ENCODE measurements around the gene VOPP1. TPM values are rescaled to one million over a fixed set of nuclear protein-coding genes. Genes with fewer than 3 reads are reported as not detected.
A peak's percentile ranks its signal among the peaks of the same experiment; 100 is the strongest.
"Not testable (repeated sequence)": the region's sequence is repeated elsewhere in the genome, so short reads cannot be mapped to it uniquely, and the experiment has no call there.

Gene VOPP1, protein sequence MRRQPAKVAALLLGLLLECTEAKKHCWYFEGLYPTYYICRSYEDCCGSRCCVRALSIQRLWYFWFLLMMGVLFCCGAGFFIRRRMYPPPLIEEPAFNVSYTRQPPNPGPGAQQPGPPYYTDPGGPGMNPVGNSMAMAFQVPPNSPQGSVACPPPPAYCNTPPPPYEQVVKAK
- total RNA-seq: 10 to 100 TPM; 70.3 to 73.4 TPM

DNA sequence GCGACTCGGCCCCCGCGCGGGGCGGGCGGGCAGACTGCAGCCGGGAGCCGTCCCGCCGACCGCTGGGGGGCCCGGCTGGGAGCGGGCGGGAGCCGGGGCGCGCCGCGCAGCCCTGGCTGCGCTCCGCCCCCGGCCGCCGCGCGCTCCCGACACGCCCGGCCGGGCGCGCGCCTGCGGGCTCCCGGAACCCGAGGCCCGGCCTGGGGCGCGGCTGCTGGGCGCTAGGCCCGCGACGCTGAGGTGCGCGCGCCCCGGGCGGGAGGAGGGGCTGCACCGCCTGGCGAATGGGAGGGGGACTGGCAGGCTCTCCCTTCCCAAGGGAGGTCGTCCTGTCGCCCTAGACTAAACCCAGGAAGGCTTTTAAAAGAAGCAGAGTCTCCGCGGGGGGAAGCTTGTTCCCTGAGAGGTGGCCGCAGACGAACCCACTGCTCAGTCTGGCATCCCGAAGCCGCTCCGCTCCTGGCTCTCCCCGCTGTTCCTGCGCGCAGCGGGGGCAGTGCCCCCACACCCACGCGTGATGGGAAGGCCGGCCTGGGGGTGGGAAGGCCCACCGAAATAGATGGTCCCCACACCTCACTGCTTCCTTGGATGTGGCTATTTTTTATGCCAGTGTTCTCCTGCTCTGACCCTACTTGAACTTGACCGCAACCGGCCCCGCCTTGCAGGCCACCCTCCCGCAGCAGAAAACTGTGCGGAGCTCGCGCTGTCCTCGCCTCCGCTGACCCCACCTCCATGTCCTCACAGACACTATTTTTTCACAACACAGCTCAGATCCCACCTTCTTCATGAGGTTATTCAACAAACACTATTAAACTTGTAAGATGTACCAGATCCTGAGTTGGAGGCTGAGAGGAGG, at the start of gene VOPP1:
Gene VOPP1, minus strand, starts transcription at position 125 of the 856 bp plus-strand sequence. CDS start 178 bp downstream, outside the sequence.
- Histone ChIP-seq H3K4me3 (peak within 1 kb of the TSS; percentile 91), H3K27ac (peak within 1 kb of the TSS; percentile 92), H3K9ac (ENCODE audit: low read depth in 2 of 2, low read length in 2 of 2) (peak within 1 kb of the TSS; percentile 92 to 98), H3K27me3 (no peaks in the 10 kb centered on the region), H3K4me1 (peaks cover 14% of the 10 kb centered on the region), H3K9me3 (no peaks in the 10 kb centered on the region), H3K36me3 (no peaks in the 10 kb centered on the region)
- TF ChIP-seq, protein P1, sequence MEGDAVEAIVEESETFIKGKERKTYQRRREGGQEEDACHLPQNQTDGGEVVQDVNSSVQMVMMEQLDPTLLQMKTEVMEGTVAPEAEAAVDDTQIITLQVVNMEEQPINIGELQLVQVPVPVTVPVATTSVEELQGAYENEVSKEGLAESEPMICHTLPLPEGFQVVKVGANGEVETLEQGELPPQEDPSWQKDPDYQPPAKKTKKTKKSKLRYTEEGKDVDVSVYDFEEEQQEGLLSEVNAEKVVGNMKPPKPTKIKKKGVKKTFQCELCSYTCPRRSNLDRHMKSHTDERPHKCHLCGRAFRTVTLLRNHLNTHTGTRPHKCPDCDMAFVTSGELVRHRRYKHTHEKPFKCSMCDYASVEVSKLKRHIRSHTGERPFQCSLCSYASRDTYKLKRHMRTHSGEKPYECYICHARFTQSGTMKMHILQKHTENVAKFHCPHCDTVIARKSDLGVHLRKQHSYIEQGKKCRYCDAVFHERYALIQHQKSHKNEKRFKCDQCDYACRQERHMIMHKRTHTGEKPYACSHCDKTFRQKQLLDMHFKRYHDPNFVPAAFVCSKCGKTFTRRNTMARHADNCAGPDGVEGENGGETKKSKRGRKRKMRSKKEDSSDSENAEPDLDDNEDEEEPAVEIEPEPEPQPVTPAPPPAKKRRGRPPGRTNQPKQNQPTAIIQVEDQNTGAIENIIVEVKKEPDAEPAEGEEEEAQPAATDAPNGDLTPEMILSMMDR (IDR thresholded peaks at IDR 0.05): no peak
- DNase-seq: peak; percentile 70
- intact Hi-C loops (cut with DNase I): no loop called here

DNA sequence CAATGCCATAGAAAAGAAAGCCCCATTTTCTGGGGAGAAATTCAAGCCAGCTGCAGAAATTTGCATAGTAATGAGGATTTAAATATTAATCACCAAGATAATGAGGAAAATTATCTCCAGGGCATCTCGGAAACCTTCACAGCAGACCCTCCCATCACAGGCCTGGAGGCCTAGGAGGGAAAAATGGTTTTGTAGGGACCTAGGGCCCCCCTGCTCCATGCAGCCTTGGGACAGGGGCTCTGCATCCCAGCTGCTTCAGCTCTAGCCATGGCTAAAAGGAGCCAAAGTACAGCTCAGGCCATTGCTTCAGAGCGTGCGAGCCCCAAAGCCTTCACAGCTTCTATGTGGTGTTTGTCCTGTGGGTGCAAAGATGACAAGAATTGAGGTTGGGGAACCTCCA, 46.6 kb upstream of the VOPP1 start:
- intact Hi-C loops (cut with DNase I): no loop called here
- no peaks in the 10 kb centered on the region for H3K9me3 ChIP-seq
- H3K36me3 ChIP-seq: no peaks in the 10 kb centered on the region
- H3K4me3 ChIP-seq: no peak overlapping the region
- TF ChIP-seq, protein P1 (IDR thresholded peaks at IDR 0.05): no peak
- no peak overlapping the region for H3K27ac ChIP-seq
- H3K4me1 ChIP-seq: no peaks in the 10 kb centered on the region
- no peaks in the 10 kb centered on the region for H3K27me3 ChIP-seq
- H3K9ac ChIP-seq (ENCODE audit: low read depth in 2 of 2, low read length in 2 of 2): no peak overlapping the region
- DNase-seq: no peak

DNA sequence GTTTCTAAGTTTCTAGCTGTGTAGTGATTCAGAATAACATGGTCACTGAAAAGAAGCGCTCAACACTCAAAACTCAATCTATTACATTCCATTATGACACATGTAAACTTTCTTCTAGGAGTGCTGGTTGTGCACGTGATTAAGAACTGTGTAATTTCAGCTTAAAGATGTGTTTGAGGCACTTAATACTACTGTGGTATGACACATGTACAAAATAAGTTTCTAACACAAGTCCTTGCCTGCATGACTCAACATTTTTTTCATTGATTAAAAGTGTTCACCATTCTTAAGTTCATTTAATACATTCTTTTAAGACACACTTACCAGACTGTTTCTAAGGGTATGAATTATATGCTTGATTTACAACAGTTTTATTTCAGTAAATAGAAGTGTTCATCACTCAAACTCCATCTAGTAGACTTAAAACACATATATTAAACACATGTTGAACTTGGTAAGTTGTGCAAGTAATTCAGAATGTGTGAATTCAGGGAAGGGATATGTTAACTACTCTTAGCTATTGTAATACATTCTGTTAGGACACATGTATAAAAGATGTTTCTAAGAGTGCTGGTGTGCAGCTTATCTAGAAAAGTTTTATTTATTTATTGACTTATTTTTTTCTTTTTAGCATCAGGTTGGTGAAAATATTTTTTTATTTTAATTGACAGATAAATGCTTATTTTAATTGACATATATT, 42.2 kb upstream of the VOPP1 start:
- DNase-seq; H3K27me3 ChIP-seq; H3K27ac ChIP-seq; H3K9ac ChIP-seq (ENCODE audit: low read depth in 2 of 2, low read length in 2 of 2); H3K4me3 ChIP-seq; H3K9me3 ChIP-seq; H3K4me1 ChIP-seq; intact Hi-C loops (cut with DNase I); H3K36me3 ChIP-seq: not testable (repeated sequence)

DNA sequence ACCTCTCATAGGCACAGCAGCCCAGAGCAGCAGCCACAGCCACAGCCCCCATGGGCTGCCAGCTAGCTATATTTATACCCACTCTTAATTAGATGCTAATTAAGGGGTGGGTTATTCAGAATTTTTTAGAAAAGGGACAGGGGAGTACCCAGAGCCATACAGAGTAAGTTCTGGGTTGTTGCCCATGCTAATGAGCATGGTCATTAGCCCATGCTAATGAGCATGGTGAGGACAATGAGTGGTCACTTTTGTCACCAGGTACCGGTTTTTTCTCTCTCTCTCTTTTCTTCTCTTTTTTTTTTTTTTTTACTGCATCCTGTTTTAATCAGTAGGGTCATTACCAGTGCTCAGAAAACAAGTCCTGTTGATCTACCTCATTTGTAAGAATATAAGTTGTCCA, 37.4 kb upstream of the VOPP1 start:
- H3K4me1 ChIP-seq; H3K27me3 ChIP-seq; DNase-seq; H3K36me3 ChIP-seq; H3K4me3 ChIP-seq; H3K9ac ChIP-seq (ENCODE audit: low read depth in 2 of 2, low read length in 2 of 2); H3K27ac ChIP-seq; H3K9me3 ChIP-seq; intact Hi-C loops (cut with DNase I): not testable (repeated sequence)

DNA sequence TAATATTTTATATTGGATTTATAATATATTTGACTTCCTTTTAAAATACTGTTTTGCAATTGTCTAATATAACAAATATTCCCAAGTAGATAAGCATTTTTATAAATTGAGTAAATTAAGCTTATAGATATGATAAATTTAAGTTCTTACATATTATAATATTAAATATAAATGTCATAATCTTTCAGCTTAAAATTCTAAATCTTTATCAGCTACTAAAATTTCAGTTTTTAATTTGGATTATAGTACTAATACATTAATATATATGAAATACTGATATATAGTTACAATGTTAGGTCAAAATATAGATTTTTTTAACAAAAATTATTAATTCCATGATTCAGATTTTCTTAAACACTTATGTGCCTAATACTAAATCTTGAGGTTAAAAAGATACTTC, 33.4 kb upstream of the VOPP1 start:
- H3K9ac ChIP-seq (ENCODE audit: low read depth in 2 of 2, low read length in 2 of 2); H3K4me3 ChIP-seq; H3K9me3 ChIP-seq; H3K27me3 ChIP-seq; H3K36me3 ChIP-seq; H3K27ac ChIP-seq; DNase-seq; intact Hi-C loops (cut with DNase I); H3K4me1 ChIP-seq: not testable (repeated sequence)

DNA sequence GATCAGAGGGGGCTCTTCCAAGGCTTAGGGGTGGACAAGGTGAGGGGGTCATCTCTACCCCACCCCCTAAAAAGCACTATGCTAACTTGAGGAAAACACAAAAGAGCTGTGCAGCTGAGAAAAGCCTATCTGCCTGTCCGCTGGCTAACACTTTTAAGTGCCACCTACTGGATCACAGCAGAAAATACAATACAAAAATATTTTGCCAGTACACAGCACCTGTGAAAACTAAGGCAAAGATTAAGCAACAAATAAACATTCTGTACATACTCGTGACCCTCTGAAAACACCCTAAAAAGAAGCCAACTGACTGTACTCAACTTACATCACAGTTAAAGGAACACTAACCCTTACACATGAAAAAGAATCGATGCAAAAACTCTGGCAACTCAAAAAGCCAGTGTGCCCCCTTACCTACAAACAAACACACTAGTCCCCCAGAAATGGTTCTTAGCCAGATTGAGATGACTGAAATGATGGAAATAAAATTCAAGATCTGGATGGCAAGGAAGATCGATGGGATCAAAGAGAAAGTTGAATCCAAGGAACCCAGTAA, 25.7 kb upstream of the VOPP1 start:
- H3K27me3 ChIP-seq; DNase-seq; H3K9ac ChIP-seq (ENCODE audit: low read depth in 2 of 2, low read length in 2 of 2); H3K36me3 ChIP-seq; H3K27ac ChIP-seq; H3K9me3 ChIP-seq; H3K4me1 ChIP-seq; H3K4me3 ChIP-seq: not testable (repeated sequence)
- intact Hi-C loops (cut with DNase I): loop anchor here (5.0 kb wide), 1 partner anchor 166 kb away; no protein-coding TSS in a partner anchor
- TF ChIP-seq, protein P1 (IDR thresholded peaks at IDR 0.05): peak; percentile 24

DNA sequence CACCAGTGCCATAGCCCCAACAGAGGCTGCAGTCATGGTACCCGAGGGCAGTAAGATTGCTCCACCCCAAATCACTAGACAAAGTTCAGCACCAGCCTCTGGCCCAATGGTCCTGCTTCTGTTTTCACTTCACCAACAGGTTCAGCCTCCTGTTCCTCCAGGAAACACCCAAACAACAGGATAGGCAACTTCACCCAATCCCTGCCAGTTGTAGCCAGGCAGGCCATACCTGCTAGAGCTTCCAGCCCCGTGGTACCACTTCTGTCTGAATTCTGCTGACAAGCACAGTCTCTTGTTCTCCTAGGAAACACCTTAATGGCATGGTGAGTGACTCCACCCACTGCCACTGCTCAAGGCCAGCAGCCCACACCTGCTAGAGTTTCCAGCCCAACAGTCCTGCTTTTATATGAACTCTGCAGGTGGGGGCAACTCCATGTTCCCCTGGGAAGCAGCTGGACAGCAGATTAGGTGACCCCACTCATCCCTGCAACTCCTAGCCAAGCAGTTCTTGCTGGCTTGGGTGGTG, 25.0 kb upstream of the VOPP1 start:
- H3K9ac ChIP-seq (ENCODE audit: low read depth in 2 of 2, low read length in 2 of 2); H3K4me1 ChIP-seq; DNase-seq; H3K27me3 ChIP-seq; H3K27ac ChIP-seq; H3K4me3 ChIP-seq; H3K36me3 ChIP-seq; H3K9me3 ChIP-seq: not testable (repeated sequence)
- intact Hi-C loops (cut with DNase I): loop anchor here (5.0 kb wide), 1 partner anchor 165 kb away; no protein-coding TSS in a partner anchor
